Stimulated activated naive CD8-positive, alpha-beta T cell treated with anti-CD3 and anti-CD28 coated beads, Interleukin-15, amount 100 ng/mL, for 72 hours (primary cell): ENCODE results near the gene TCF12.

Experiments used
- ATAC-seq: fragments of 150-1000 bp; cut with Tn5 transposase; 2 replicates; pipeline ENCODE4 v1.10.0; 2021; ENCODE audit warnings: mild to moderate bottlenecking, moderate library complexity
- DNase-seq, 2 donors: peaks; one replicate each; pipeline ENCODE4 v3.0.0; 2021 to 2022
- H3K27ac Mint-ChIP-seq, 2 donors: one replicate each; pipeline ENCODE4 v1.8.0; 2022; ENCODE audit warnings: mild to moderate bottlenecking in 2 of 2, mixed read lengths in 2 of 2, moderate library complexity in 2 of 2
- H3K27me3 Mint-ChIP-seq: one replicate; pipeline ENCODE4 v1.8.0; 2022; ENCODE audit warnings: mixed read lengths
- H3K4me1 Mint-ChIP-seq: one replicate; pipeline ENCODE4 v1.8.0; 2022; ENCODE audit warnings: mild to moderate bottlenecking, mixed read lengths
- H3K4me3 Mint-ChIP-seq, 2 donors: one replicate each; pipeline ENCODE4 v1.8.0; 2022; ENCODE audit warnings: mild to moderate bottlenecking in 2 of 2, mixed read lengths in 2 of 2, moderate library complexity in 1 of 2
- H3K9me3 Mint-ChIP-seq, 2 donors: one replicate each; pipeline ENCODE4 v1.8.0; 2022; ENCODE audit warnings: mixed read lengths in 2 of 2

Gene TCF12

GRCh38 chr15:56918046-56918938, at the start of gene TCF12:
Gene TCF12, plus strand, starts transcription at chr15:56918644. Its CDS starts 1,270 bp downstream, at chr15:56919914.
- Mint-ChIP-seq H3K4me1 (peaks cover 49% of the 10 kb centered on the region), H3K27ac (peak within 1 kb of the TSS; percentile 86 to 98), H3K27me3 (no peaks in the 10 kb centered on the region), H3K4me3 (peak within 1 kb of the TSS; percentile 87 to 93), H3K9me3 (no peaks in the 10 kb centered on the region)
- DNase-seq (peak; percentile 93 to 95), ATAC-seq (peak; percentile 88)

GRCh38 chr15:56869573-56869972, 48.9 kb upstream of the TCF12 start:
- DNase-seq (peak; percentile 4 to 27), ATAC-seq (no peak)
- no peaks in the 10 kb centered on the region for H3K27me3 Mint-ChIP-seq
- no peak overlapping the region for H3K4me3 Mint-ChIP-seq
- H3K27ac Mint-ChIP-seq, result no peak overlapping the region
- no peaks in the 10 kb centered on the region for H3K9me3 Mint-ChIP-seq
- no peaks in the 10 kb centered on the region for H3K4me1 Mint-ChIP-seq

GRCh38 chr15:56871185-56871584, 47.3 kb upstream of the TCF12 start:
- ATAC-seq (no peak), DNase-seq (no peak)

GRCh38 chr15:56871867-56872266, 46.6 kb upstream of the TCF12 start:
- Mint-ChIP-seq H3K9me3 (no peaks in the 10 kb centered on the region), H3K4me1 (no peaks in the 10 kb centered on the region), H3K27me3 (no peaks in the 10 kb centered on the region), H3K27ac (no peak overlapping the region), H3K4me3 (no peak overlapping the region)
- no peak for ATAC-seq
- DNase-seq, result no peak

More at GRCh38 chr15:56871185-56871584, 47.3 kb upstream of the TCF12 start:
- Mint-ChIP-seq H3K4me1 (no peaks in the 10 kb centered on the region), H3K27ac (no peak overlapping the region), H3K9me3 (no peaks in the 10 kb centered on the region), H3K4me3 (no peak overlapping the region), H3K27me3 (no peaks in the 10 kb centered on the region)

- no peaks in the 10 kb centered on the region for H3K4me1 Mint-ChIP-seq
- no peak overlapping the region for H3K27ac Mint-ChIP-seq
- H3K4me3 Mint-ChIP-seq, result no peak overlapping the region
- no peaks in the 10 kb centered on the region for H3K27me3 Mint-ChIP-seq
- ATAC-seq (no peak), DNase-seq (no peak)
- H3K9me3 Mint-ChIP-seq, result no peaks in the 10 kb centered on the region
Measured at GRCh38 chr15:56877255-56877970, 41.0 kb upstream of the TCF12 start.

GRCh38 chr15:56879502-56879901, 38.9 kb upstream of the TCF12 start:
- ATAC-seq, result no peak
- Mint-ChIP-seq H3K27me3 (no peaks in the 10 kb centered on the region), H3K4me1 (no peaks in the 10 kb centered on the region)

GRCh38 chr15:56883088-56883487, 35.4 kb upstream of the TCF12 start:
- Mint-ChIP-seq H3K9me3 (no peaks in the 10 kb centered on the region), H3K4me1 (peaks cover 18% of the 10 kb centered on the region), H3K27ac (no peak overlapping the region), H3K4me3 (no peak overlapping the region), H3K27me3 (no peaks in the 10 kb centered on the region)
- DNase-seq (no peak), ATAC-seq (no peak)

More at GRCh38 chr15:56879502-56879901, 38.9 kb upstream of the TCF12 start:
- no peak overlapping the region for H3K27ac Mint-ChIP-seq
- DNase-seq, result no peak
- H3K4me3 Mint-ChIP-seq, result no peak overlapping the region
- H3K9me3 Mint-ChIP-seq, result no peaks in the 10 kb centered on the region

GRCh38 chr15:56886363-56886931, 32.0 kb upstream of the TCF12 start:
- peak; percentile 11 for ATAC-seq
- peak; percentile 9 to 10 for DNase-seq

GRCh38 chr15:56886932-56887781, 31.3 kb upstream of the TCF12 start:
- H3K9me3 Mint-ChIP-seq, result no peaks in the 10 kb centered on the region
- H3K4me3 Mint-ChIP-seq, result peak overlapping the region; percentile 83 to 88
- DNase-seq (peak; percentile 75 to 86), ATAC-seq (peak; percentile 94)
- no peaks in the 10 kb centered on the region for H3K27me3 Mint-ChIP-seq
- H3K27ac Mint-ChIP-seq, result peak overlapping the region; percentile 95
- H3K4me1 Mint-ChIP-seq, result peaks cover 31% of the 10 kb centered on the region

More at GRCh38 chr15:56886363-56886931, 32.0 kb upstream of the TCF12 start:
- Mint-ChIP-seq H3K4me3 (peak overlapping the region; percentile 83 to 88), H3K27me3 (no peaks in the 10 kb centered on the region), H3K9me3 (no peaks in the 10 kb centered on the region), H3K27ac (peak overlapping the region; percentile 70 to 93), H3K4me1 (peaks cover 31% of the 10 kb centered on the region)

- H3K27ac Mint-ChIP-seq, result peak overlapping the region; percentile 95
- peak overlapping the region; percentile 83 to 88 for H3K4me3 Mint-ChIP-seq
- H3K4me1 Mint-ChIP-seq, result peaks cover 31% of the 10 kb centered on the region
- H3K27me3 Mint-ChIP-seq, result no peaks in the 10 kb centered on the region
- DNase-seq, result no peak
- H3K9me3 Mint-ChIP-seq, result no peaks in the 10 kb centered on the region
- ATAC-seq, result no peak
Measured at GRCh38 chr15:56887782-56888438, 30.5 kb upstream of the TCF12 start.

- DNase-seq (no peak), ATAC-seq (no peak)
- H3K4me3 Mint-ChIP-seq, result no peak overlapping the region
- peaks cover 31% of the 10 kb centered on the region for H3K4me1 Mint-ChIP-seq
- no peaks in the 10 kb centered on the region for H3K9me3 Mint-ChIP-seq
- H3K27ac Mint-ChIP-seq, result no peak overlapping the region
- no peaks in the 10 kb centered on the region for H3K27me3 Mint-ChIP-seq
Measured at GRCh38 chr15:56890038-56890437, 28.4 kb upstream of the TCF12 start.

GRCh38 chr15:56891852-56892440, 26.5 kb upstream of the TCF12 start:
- H3K27me3 Mint-ChIP-seq, result no peaks in the 10 kb centered on the region
- peaks cover 23% of the 10 kb centered on the region for H3K4me1 Mint-ChIP-seq
- no peak overlapping the region for H3K4me3 Mint-ChIP-seq
- no peak for DNase-seq
- no peak for ATAC-seq
- peaks cover 0 to 2% of the 10 kb centered on the region in 2 donors for H3K9me3 Mint-ChIP-seq
- no peak overlapping the region for H3K27ac Mint-ChIP-seq

GRCh38 chr15:56892659-56893363, 25.6 kb upstream of the TCF12 start:
- H3K4me1 Mint-ChIP-seq, result peaks cover 16% of the 10 kb centered on the region
- no peak overlapping the region for H3K27ac Mint-ChIP-seq
- H3K4me3 Mint-ChIP-seq, result no peak overlapping the region
- ATAC-seq (no peak), DNase-seq (no peak)
- H3K27me3 Mint-ChIP-seq, result no peaks in the 10 kb centered on the region
- H3K9me3 Mint-ChIP-seq, result peaks cover 0 to 7% of the 10 kb centered on the region in 2 donors

- Mint-ChIP-seq H3K27ac (no peak overlapping the region), H3K9me3 (peaks cover 0 to 7% of the 10 kb centered on the region in 2 donors), H3K4me3 (no peak overlapping the region), H3K27me3 (no peaks in the 10 kb centered on the region), H3K4me1 (peaks cover 10% of the 10 kb centered on the region)
- DNase-seq (no peak), ATAC-seq (no peak)
Measured at GRCh38 chr15:56893364-56893678, 25.1 kb upstream of the TCF12 start.
